HG03432 (cell line): ENCODE results near the gene SEPTIN14.
"Not testable (repeated sequence)": the region's sequence is repeated elsewhere in the genome, so short reads cannot be mapped to it uniquely, and the experiment has no call there.

ENCODE experiments used
- ATAC-seq: cut with Tn5 transposase; IDR thresholded peaks from one replicate; pipeline ENCODE4 v1.9.1; 2021; ENCODE audit warnings: mild to moderate bottlenecking, moderate library complexity; ENCODE audit not compliant: unreplicated experiment

The SEPTIN14 gene

GRCh38 chr7:55785444-55785843, 77.1 kb downstream of the SEPTIN14 start:
- ATAC-seq = not testable (repeated sequence)

GRCh38 chr7:55784151-55784550, 78.4 kb downstream of the SEPTIN14 start:
- no peak for ATAC-seq

GRCh38 chr7:55778631-55779030, 83.9 kb downstream of the SEPTIN14 start:
- ATAC-seq = no peak

GRCh38 chr7:55776196-55776595, 86.4 kb downstream of the SEPTIN14 start:
- no peak for ATAC-seq

GRCh38 chr7:55775051-55775420, 87.5 kb downstream of the SEPTIN14 start:
- no peak for ATAC-seq

GRCh38 chr7:55774327-55775050, 88.1 kb downstream of the SEPTIN14 start:
- ATAC-seq = no peak

- no peak for ATAC-seq
These were observed 91.8 kb downstream of the SEPTIN14 start for GRCh38 chr7:55770778-55771177.

- not testable (repeated sequence) for ATAC-seq
These were observed 109.2 kb downstream of the SEPTIN14 start for GRCh38 chr7:55753274-55753862.

- not testable (repeated sequence) for ATAC-seq
These were observed 117.8 kb downstream of the SEPTIN14 start for GRCh38 chr7:55744706-55745105.
